ENCODE results near the gene FAM3D. TPM values are rescaled to one million over a fixed set of nuclear protein-coding genes. Genes with fewer than 3 reads are reported as not detected.

The FAM3D gene
- total RNA-seq, 2 donors from 2014 or later = not detected

DNA sequence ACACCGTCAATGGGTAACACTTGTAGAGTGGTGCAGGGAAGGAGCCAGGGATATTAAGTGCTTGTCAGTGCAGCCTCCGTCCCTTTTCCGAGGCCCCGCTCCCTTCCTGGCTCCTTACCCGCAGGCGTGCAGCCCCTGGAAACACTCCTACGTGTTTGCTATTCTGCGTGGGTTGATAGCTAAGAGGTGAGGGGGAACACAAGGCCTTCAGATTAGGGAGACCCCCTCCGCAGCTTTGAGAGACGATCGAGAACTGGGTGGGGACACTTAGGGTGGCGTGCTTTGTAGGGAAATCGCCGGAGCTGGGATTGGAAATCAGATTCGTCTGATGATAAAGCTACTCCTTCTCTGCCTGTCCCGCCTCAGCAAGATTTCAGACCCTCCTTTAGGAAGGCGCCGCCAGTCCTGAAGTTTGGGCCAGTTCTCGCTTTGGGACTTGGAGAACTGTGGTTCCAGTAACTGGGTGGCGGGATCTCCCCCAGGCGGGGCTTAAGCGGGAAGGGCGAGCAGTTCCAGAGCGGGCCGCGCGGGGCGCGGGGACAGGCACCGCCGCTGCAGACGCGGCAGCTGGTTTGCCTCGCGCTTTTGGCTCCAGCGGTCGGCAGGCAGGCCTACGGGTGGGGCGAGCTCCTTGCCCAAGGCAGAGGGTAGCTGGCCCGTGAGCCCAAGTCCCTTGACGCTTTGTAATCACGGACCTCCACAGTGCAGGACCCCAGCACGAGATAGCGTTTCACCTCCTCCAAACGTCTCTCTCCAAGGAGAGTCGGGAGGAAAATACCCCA lies 81.4 kb downstream of the FAM3D start:
- peak overlapping the region; percentile 40 to 53 for H3K4me3 ChIP-seq
- TF ChIP-seq, protein P1, sequence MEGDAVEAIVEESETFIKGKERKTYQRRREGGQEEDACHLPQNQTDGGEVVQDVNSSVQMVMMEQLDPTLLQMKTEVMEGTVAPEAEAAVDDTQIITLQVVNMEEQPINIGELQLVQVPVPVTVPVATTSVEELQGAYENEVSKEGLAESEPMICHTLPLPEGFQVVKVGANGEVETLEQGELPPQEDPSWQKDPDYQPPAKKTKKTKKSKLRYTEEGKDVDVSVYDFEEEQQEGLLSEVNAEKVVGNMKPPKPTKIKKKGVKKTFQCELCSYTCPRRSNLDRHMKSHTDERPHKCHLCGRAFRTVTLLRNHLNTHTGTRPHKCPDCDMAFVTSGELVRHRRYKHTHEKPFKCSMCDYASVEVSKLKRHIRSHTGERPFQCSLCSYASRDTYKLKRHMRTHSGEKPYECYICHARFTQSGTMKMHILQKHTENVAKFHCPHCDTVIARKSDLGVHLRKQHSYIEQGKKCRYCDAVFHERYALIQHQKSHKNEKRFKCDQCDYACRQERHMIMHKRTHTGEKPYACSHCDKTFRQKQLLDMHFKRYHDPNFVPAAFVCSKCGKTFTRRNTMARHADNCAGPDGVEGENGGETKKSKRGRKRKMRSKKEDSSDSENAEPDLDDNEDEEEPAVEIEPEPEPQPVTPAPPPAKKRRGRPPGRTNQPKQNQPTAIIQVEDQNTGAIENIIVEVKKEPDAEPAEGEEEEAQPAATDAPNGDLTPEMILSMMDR (IDR thresholded peaks at IDR 0.05) = peak; percentile 80 to 83
- peak; percentile 92 for DNase-seq (ENCODE audit: low spot score)
- no peaks in the 10 kb centered on the region for H3K36me3 ChIP-seq
- H3K27me3 ChIP-seq = peaks cover 0 to 6% of the 10 kb centered on the region in 2 donors
- H3K4me1 ChIP-seq = peaks cover 0 to 26% of the 10 kb centered on the region in 2 donors
- no peaks in the 10 kb centered on the region for H3K9me3 ChIP-seq
- peak overlapping the region; percentile 69 to 85 for H3K27ac ChIP-seq

DNA sequence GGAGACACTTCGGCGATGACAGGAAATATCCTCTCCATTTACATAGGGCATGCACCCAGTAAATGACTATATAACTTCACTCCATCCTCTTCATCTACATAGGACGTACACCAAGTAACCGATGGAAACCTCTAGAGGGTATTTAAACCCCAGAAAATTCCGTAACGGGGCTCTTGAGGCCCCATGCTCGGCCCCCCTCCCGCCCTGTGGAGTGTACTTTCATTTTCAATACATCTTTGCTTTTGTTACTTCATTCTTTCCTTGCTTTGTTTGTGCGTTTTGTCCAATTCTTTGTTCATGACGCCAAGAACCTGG lies 81.9 kb downstream of the FAM3D start:
- DNase-seq (ENCODE audit: low spot score) = no peak
- Histone ChIP-seq H3K27ac (peak overlapping the region; percentile 69 to 85), H3K4me3 (peak overlapping the region; percentile 40 to 53), H3K9me3 (no peaks in the 10 kb centered on the region), H3K4me1 (peaks cover 0 to 26% of the 10 kb centered on the region in 2 donors), H3K27me3 (peaks cover 0 to 6% of the 10 kb centered on the region in 2 donors), H3K36me3 (no peaks in the 10 kb centered on the region)
- TF ChIP-seq, protein P1 (IDR thresholded peaks at IDR 0.05) = no peak

Other genes starting within 250 kb of the FAM3D start
- 100 to 1,000 TPM; 111 to 181 TPM for gene PDHB, start 232.9 kb downstream of the FAM3D start, total RNA-seq
- 10 to 100 TPM in 1 of 2 donors, 1 to 10 TPM in 1; 9.5 to 10.6 TPM for gene KCTD6, start 174.7 kb downstream of the FAM3D start, total RNA-seq
- gene ACOX2, start 129.6 kb downstream of the FAM3D start, total RNA-seq = 10 to 100 TPM; 11.5 to 30.2 TPM
- 10 to 100 TPM; 76.5 to 80.7 TPM for gene FAM107A, start 89.4 kb downstream of the FAM3D start, total RNA-seq